Activated T-helper 17 cell treated with anti-CD3 and anti-CD28 coated beads, Interleukin-2, amount 50 U/mL, for 72 hours (primary cell): ENCODE data around the gene CYP2A7. TPM values are rescaled to one million over a fixed set of nuclear protein-coding genes. Genes with fewer than 3 reads are reported as not detected.
"Not testable (repeated sequence)": the region's sequence is repeated elsewhere in the genome, so short reads cannot be mapped to it uniquely, and the experiment has no call there.

Experiments used
- ATAC-seq: fragments of 150-1000 bp; cut with Tn5 transposase; replicated peaks from 2 replicates; pipeline ENCODE4 v1.10.0; 2021; ENCODE audit warnings: mild to moderate bottlenecking, moderate library complexity
- H3K27ac Mint-ChIP-seq: one replicate; pipeline ENCODE4 v1.8.0; 2022; ENCODE audit warnings: mixed read lengths
- H3K27me3 Mint-ChIP-seq: one replicate; pipeline ENCODE4 v1.8.0; 2022; ENCODE audit warnings: mixed read lengths
- H3K36me3 Mint-ChIP-seq: one replicate; pipeline ENCODE4 v1.8.0; 2022; ENCODE audit warnings: low read depth, mild to moderate bottlenecking, mixed read lengths
- H3K4me1 Mint-ChIP-seq: one replicate; pipeline ENCODE4 v1.8.0; 2022; ENCODE audit warnings: mixed read lengths
- H3K4me3 Mint-ChIP-seq: one replicate; pipeline ENCODE4 v1.8.0; 2022; ENCODE audit warnings: mild to moderate bottlenecking, mixed read lengths
- H3K9me3 Mint-ChIP-seq: one replicate; pipeline ENCODE4 v1.8.0; 2022; ENCODE audit warnings: mixed read lengths
- total RNA-seq, 2 donors: library from RNA; stranded (reverse); gene quantifications; one replicate each; pipeline ENCODE4 v1.2.3, GENCODE V29; 2022

The CYP2A7 gene
- total RNA-seq, 2 donors from 2014 or later = not detected

DNA sequence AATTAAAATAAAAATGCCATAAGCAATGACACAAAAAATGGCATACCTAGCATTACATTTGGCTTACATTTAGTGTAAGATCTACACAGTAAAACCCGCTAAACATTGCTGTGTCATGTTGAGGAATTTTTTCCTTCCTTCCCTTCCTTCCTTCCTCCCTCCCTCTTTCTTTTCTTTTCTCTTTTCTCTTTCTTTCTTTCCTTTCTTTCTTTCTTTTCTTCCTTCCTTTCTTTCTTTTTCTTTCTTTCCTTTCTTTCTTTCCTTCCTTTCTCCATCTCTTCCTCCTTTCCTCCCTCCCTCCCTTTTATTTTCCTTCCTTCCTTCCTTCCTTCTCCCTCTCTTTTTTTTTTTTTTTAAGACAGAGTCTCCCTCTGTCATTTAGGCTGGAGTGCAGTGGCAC, 43.6 kb downstream of the CYP2A7 start:
- not testable (repeated sequence) for H3K27ac Mint-ChIP-seq, H3K4me1 Mint-ChIP-seq, H3K36me3 Mint-ChIP-seq, ATAC-seq, H3K4me3 Mint-ChIP-seq, H3K9me3 Mint-ChIP-seq, H3K27me3 Mint-ChIP-seq

GRCh38 chr19:40836754-40837429, 45.1 kb downstream of the CYP2A7 start:
- Mint-ChIP-seq H3K4me3 (no peak overlapping the region), H3K36me3 (no peaks in the 10 kb centered on the region), H3K27ac (no peak overlapping the region), H3K4me1 (no peaks in the 10 kb centered on the region), H3K27me3 (no peaks in the 10 kb centered on the region), H3K9me3 (no peaks in the 10 kb centered on the region)
- ATAC-seq = no peak

DNA sequence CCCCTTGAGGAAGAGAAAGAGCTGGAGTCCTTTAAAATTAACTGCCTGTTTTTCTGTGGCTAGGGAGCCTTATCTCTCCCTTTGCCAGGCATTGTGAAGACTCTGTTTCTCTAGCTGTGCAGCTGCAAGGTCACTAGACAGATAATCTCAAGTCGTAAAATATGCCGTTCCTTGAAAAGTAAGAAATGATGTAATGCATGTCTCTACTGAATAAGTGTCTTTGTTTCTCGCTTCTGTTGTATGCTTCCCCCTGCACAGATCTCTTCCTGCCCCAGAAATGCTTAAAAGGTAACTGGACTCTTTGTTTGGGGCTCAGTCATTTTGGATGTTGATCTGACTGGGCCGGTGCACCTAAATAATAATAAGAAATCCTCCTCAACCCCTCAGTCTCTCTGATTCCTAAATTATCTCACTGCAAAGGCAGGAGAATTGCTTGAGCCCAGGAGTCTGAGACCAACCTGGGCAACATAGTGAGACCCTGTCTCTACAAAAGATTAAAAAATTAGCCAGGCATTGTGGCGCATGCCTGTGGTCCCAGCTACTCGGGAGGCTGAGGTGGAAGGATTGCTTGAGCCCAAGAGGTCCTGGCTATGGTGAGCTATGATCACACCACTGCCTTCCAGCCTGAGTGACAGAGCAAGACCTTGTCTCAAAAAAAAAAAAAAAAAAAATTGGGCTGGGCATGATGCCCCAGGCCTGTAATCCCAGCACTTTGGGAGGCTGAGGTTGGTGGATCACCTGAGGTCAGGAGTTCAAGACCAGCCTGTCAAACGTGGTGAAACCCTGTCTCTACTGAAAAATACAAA, 48.1 kb downstream of the CYP2A7 start:
- not testable (repeated sequence) for H3K27ac Mint-ChIP-seq, H3K9me3 Mint-ChIP-seq, H3K27me3 Mint-ChIP-seq, H3K4me3 Mint-ChIP-seq, H3K36me3 Mint-ChIP-seq, H3K4me1 Mint-ChIP-seq, ATAC-seq

GRCh38 chr19:40832431-40832790, 49.6 kb downstream of the CYP2A7 start:
- ATAC-seq, H3K4me3 Mint-ChIP-seq, H3K36me3 Mint-ChIP-seq, H3K4me1 Mint-ChIP-seq, H3K27ac Mint-ChIP-seq, H3K9me3 Mint-ChIP-seq, H3K27me3 Mint-ChIP-seq: not testable (repeated sequence)

GRCh38 chr19:40831502-40832430, 50.3 kb downstream of the CYP2A7 start:
- no peak overlapping the region for H3K27ac Mint-ChIP-seq
- no peak for ATAC-seq
- H3K36me3 Mint-ChIP-seq = no peaks in the 10 kb centered on the region
- H3K4me3 Mint-ChIP-seq = no peak overlapping the region
- no peaks in the 10 kb centered on the region for H3K27me3 Mint-ChIP-seq
- peaks cover 6% of the 10 kb centered on the region for H3K4me1 Mint-ChIP-seq
- H3K9me3 Mint-ChIP-seq = no peaks in the 10 kb centered on the region

DNA sequence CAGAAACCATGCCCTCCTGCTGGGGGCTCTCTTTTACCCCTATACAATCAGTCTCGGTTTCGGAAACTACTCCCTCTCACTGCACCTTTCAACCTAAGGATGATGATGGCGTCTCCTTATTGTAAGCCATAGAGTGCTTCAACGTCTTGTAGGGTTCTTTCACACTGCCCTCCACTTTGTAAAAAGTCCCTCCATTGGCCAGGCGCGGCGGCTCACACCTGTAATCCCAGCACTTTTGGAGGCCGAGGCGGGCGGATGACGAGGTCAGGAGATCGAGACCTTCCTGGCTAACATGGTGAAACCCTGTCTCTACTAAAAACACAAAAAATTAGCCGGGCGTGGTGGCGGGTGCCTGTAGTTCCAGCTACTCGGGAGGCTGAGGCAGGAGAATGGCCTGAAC, 51.3 kb downstream of the CYP2A7 start:
- not testable (repeated sequence) for H3K4me3 Mint-ChIP-seq, H3K4me1 Mint-ChIP-seq, H3K27ac Mint-ChIP-seq, H3K9me3 Mint-ChIP-seq, ATAC-seq, H3K27me3 Mint-ChIP-seq, H3K36me3 Mint-ChIP-seq

GRCh38 chr19:40829205-40829604, 52.8 kb downstream of the CYP2A7 start:
- Mint-ChIP-seq H3K27ac (no peak overlapping the region), H3K9me3 (no peaks in the 10 kb centered on the region), H3K27me3 (no peaks in the 10 kb centered on the region)

GRCh38 chr19:40827386-40828247, 54.4 kb downstream of the CYP2A7 start:
- peak overlapping the region; percentile 3 for H3K27ac Mint-ChIP-seq
- H3K36me3 Mint-ChIP-seq = no peaks in the 10 kb centered on the region
- no peak for ATAC-seq
- no peak overlapping the region for H3K4me3 Mint-ChIP-seq
- H3K4me1 Mint-ChIP-seq = peaks cover 14% of the 10 kb centered on the region
- H3K27me3 Mint-ChIP-seq = no peaks in the 10 kb centered on the region
- no peaks in the 10 kb centered on the region for H3K9me3 Mint-ChIP-seq

More at GRCh38 chr19:40829205-40829604, 52.8 kb downstream of the CYP2A7 start:
- no peak for ATAC-seq
- H3K36me3 Mint-ChIP-seq = no peaks in the 10 kb centered on the region
- H3K4me1 Mint-ChIP-seq = peaks cover 14% of the 10 kb centered on the region
- no peak overlapping the region for H3K4me3 Mint-ChIP-seq

DNA sequence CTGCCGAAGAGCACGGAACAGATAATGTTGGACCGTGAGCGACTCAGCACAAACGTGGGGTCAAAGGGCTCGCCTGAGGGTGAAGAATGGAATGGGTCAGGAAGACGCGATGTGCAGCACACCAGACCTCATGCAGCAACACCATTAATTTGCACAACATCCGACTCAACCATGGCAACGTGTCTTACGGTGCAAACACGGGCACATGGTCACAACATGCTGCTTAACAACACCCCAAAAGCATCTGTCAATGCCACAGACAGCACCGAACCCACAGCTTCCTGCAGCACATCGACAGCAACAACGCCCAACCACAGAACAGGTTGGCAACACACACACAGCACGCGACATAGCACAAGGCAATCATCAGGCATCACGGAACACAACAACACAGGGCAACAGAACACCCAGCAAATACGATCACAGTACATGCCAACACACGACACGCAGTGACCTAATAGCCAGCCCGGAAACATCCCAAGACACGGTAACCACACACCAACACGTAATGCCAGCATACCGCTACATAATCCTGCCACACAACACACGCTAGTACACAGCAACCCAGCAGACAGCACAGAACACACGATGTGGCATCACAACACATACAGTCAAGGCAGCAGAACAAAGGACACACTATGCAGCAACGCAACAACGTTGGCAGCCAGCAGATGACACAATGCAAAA, 55.2 kb downstream of the CYP2A7 start:
- not testable (repeated sequence) for H3K36me3 Mint-ChIP-seq, H3K27me3 Mint-ChIP-seq, H3K9me3 Mint-ChIP-seq
- H3K4me3 Mint-ChIP-seq = peak overlapping the region; percentile 2
- ATAC-seq = peak; percentile 80
- H3K27ac Mint-ChIP-seq = peak overlapping the region; percentile 3
- peaks cover 14% of the 10 kb centered on the region for H3K4me1 Mint-ChIP-seq

GRCh38 chr19:40826312-40826698, 55.7 kb downstream of the CYP2A7 start:
- not testable (repeated sequence) for H3K36me3 Mint-ChIP-seq, H3K27me3 Mint-ChIP-seq, H3K4me3 Mint-ChIP-seq, H3K9me3 Mint-ChIP-seq, ATAC-seq
- Mint-ChIP-seq H3K4me1 (peaks cover 14% of the 10 kb centered on the region), H3K27ac (peak overlapping the region; percentile 3)

DNA sequence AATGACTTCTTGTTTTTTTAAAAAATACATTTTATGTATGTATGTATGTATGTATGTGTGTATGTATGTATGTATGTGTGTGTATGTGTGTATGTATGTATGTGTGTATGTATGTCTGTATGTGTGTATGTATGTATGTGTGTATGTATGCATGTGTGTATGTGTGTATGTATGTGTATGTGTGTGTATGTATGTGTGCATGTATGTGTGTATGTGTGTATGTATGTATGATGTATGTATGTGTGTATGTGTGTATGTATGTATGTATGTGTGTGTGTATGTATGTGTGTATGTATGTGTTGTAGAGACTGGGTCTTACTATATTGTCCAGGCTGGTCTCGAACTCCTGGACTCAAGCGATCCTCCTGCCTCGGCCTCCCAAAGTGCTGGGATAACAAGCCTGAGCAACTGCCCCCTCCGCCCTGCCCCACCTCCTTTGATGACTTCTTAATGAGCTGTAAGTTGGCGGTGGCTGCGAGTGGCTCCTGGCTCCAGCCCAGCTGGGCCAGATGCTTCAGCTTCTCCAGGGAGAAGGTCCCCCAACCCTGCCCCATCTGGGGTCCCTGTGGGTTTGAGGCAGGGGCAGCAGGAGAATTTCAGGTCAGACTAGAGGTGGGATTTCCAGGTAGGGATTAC, 56.5 kb downstream of the CYP2A7 start:
- peaks cover 14% of the 10 kb centered on the region for H3K4me1 Mint-ChIP-seq
- not testable (repeated sequence) for H3K27me3 Mint-ChIP-seq, H3K9me3 Mint-ChIP-seq, H3K27ac Mint-ChIP-seq, H3K36me3 Mint-ChIP-seq, ATAC-seq, H3K4me3 Mint-ChIP-seq
